Immature natural killer cell (primary cell): ENCODE measurements around the gene SLC25A28. TPM values are rescaled to one million over a fixed set of nuclear protein-coding genes. Genes with fewer than 3 reads are reported as not detected.
A peak's percentile ranks its signal among the peaks of the same experiment; 100 is the strongest.

Experiments used
- DNase-seq, 3 donors: peaks; one replicate each; pipeline ENCODE4 v3.0.0; 2022; ENCODE audit warnings: mixed read lengths in 1 of 3
- H3K27ac Mint-ChIP-seq, 6 donors: one replicate each; pipeline ENCODE4 v1.8.0; 2020; ENCODE audit warnings: mixed read lengths in 6 of 6, mild to moderate bottlenecking in 5 of 6, inconsistent platforms in 4 of 6, moderate library complexity in 3 of 6
- H3K27me3 Mint-ChIP-seq, 3 donors: one replicate each; pipeline ENCODE4 v1.8.0; 2020 to 2021; ENCODE audit warnings: low read depth in 3 of 3, mild to moderate bottlenecking in 3 of 3, mixed read lengths in 3 of 3, moderate library complexity in 3 of 3, inconsistent platforms in 1 of 3
- H3K36me3 Mint-ChIP-seq, 3 donors: one replicate each; pipeline ENCODE4 v1.8.0; 2020; ENCODE audit warnings: mixed read lengths in 3 of 3, inconsistent platforms in 2 of 3, mild to moderate bottlenecking in 2 of 3
- H3K4me1 Mint-ChIP-seq, 2 donors: one replicate each; pipeline ENCODE4 v1.8.0; 2020; ENCODE audit warnings: inconsistent platforms in 2 of 2, mild to moderate bottlenecking in 2 of 2, mixed read lengths in 2 of 2, moderate library complexity in 1 of 2
- H3K4me3 Mint-ChIP-seq, 5 donors: one replicate each; pipeline ENCODE4 v1.8.0; 2020; ENCODE audit warnings: mild to moderate bottlenecking in 5 of 5, mixed read lengths in 5 of 5, inconsistent platforms in 3 of 5, moderate library complexity in 3 of 5
- H3K9me3 Mint-ChIP-seq, 6 donors: one replicate each; pipeline ENCODE4 v1.8.0; 2020; ENCODE audit warnings: mild to moderate bottlenecking in 6 of 6, mixed read lengths in 6 of 6, inconsistent platforms in 4 of 6, moderate library complexity in 3 of 6
- polyA plus RNA-seq, 3 donors: library from polyadenylated mRNA; unstranded; fragments of 300-500 nt; fragmentation: Illumina TruSeq; gene quantifications; one replicate each; pipeline ENCODE4 v1.2.3, GENCODE V29; 2021

The SLC25A28 gene
- polyA plus RNA-seq, 3 donors from 2014 or later: 12.5 to 21.0 (median 13.2) TPM

GRCh38 chr10:99595236-99595635 is 25.0 kb downstream of the SLC25A28 start:
- H3K9me3 Mint-ChIP-seq: no peaks in the 10 kb centered on the region
- no peaks in the 10 kb centered on the region for H3K4me1 Mint-ChIP-seq
- H3K4me3 Mint-ChIP-seq: no peak overlapping the region
- H3K27ac Mint-ChIP-seq: no peak overlapping the region
- H3K36me3 Mint-ChIP-seq: no peaks in the 10 kb centered on the region
- peaks cover 4 to 5% (median 5%) of the 10 kb centered on the region in 3 donors for H3K27me3 Mint-ChIP-seq
- no peak for DNase-seq

- Mint-ChIP-seq H3K36me3 (no peaks in the 10 kb centered on the region), H3K27ac (peak overlapping the region in 1 of 6 donors; percentile 40), H3K4me3 (no peak overlapping the region), H3K27me3 (peaks cover 2 to 5% (median 4%) of the 10 kb centered on the region in 3 donors), H3K4me1 (no peaks in the 10 kb centered on the region), H3K9me3 (no peaks in the 10 kb centered on the region)
- DNase-seq: no peak
Measured at GRCh38 chr10:99593312-99593711, 26.9 kb downstream of the SLC25A28 start.

GRCh38 chr10:99590799-99591198 is 29.4 kb downstream of the SLC25A28 start:
- Mint-ChIP-seq H3K4me3 (no peak overlapping the region), H3K27me3 (peaks cover 2 to 5% (median 3%) of the 10 kb centered on the region in 3 donors), H3K36me3 (no peaks in the 10 kb centered on the region), H3K27ac (no peak overlapping the region), H3K4me1 (no peaks in the 10 kb centered on the region), H3K9me3 (no peaks in the 10 kb centered on the region)
- no peak for DNase-seq

GRCh38 chr10:99583687-99584086 is 36.6 kb downstream of the SLC25A28 start:
- Mint-ChIP-seq H3K4me3 (no peak overlapping the region), H3K9me3 (no peaks in the 10 kb centered on the region), H3K4me1 (no peaks in the 10 kb centered on the region), H3K36me3 (no peaks in the 10 kb centered on the region), H3K27me3 (peaks cover 0 to 8% (median 6%) of the 10 kb centered on the region in 3 donors), H3K27ac (no peak overlapping the region)
- DNase-seq: no peak

GRCh38 chr10:99582255-99582770 is 37.9 kb downstream of the SLC25A28 start:
- Mint-ChIP-seq H3K9me3 (no peaks in the 10 kb centered on the region), H3K27ac (no peak overlapping the region), H3K36me3 (no peaks in the 10 kb centered on the region), H3K27me3 (peaks cover 0 to 8% (median 4%) of the 10 kb centered on the region in 3 donors), H3K4me1 (no peaks in the 10 kb centered on the region), H3K4me3 (no peak overlapping the region)
- no peak for DNase-seq

GRCh38 chr10:99579971-99580370 is 40.3 kb downstream of the SLC25A28 start:
- Mint-ChIP-seq H3K36me3 (no peaks in the 10 kb centered on the region), H3K27ac (no peak overlapping the region), H3K27me3 (peaks cover 0 to 8% (median 4%) of the 10 kb centered on the region in 3 donors), H3K4me3 (no peak overlapping the region), H3K4me1 (no peaks in the 10 kb centered on the region), H3K9me3 (no peaks in the 10 kb centered on the region)
- DNase-seq: no peak

GRCh38 chr10:99573790-99574189 is 46.4 kb downstream of the SLC25A28 start:
- Mint-ChIP-seq H3K36me3 (no peaks in the 10 kb centered on the region), H3K4me1 (no peaks in the 10 kb centered on the region), H3K27me3 (peaks cover 0 to 4% (median 0%) of the 10 kb centered on the region in 3 donors), H3K4me3 (no peak overlapping the region), H3K27ac (no peak overlapping the region), H3K9me3 (peaks cover 0 to 2% (median 0%) of the 10 kb centered on the region in 6 donors)
- DNase-seq: no peak

- peaks cover 0 to 2% (median 0%) of the 10 kb centered on the region in 6 donors for H3K9me3 Mint-ChIP-seq
- no peaks in the 10 kb centered on the region for H3K36me3 Mint-ChIP-seq
- no peak overlapping the region for H3K27ac Mint-ChIP-seq
- no peaks in the 10 kb centered on the region for H3K4me1 Mint-ChIP-seq
- DNase-seq: no peak
- no peak overlapping the region for H3K4me3 Mint-ChIP-seq
- H3K27me3 Mint-ChIP-seq: peaks cover 0 to 4% (median 3%) of the 10 kb centered on the region in 3 donors
Measured at GRCh38 chr10:99571816-99572215, 48.4 kb downstream of the SLC25A28 start.

GRCh38 chr10:99569961-99570360 is 50.3 kb downstream of the SLC25A28 start:
- H3K27me3 Mint-ChIP-seq: peaks cover 0 to 8% (median 3%) of the 10 kb centered on the region in 3 donors
- H3K9me3 Mint-ChIP-seq: peaks cover 0 to 2% (median 0%) of the 10 kb centered on the region in 6 donors
- no peaks in the 10 kb centered on the region for H3K36me3 Mint-ChIP-seq
- H3K4me1 Mint-ChIP-seq: no peaks in the 10 kb centered on the region
- no peak for DNase-seq
- H3K4me3 Mint-ChIP-seq: no peak overlapping the region
- H3K27ac Mint-ChIP-seq: no peak overlapping the region

GRCh38 chr10:99569253-99569939 is 50.8 kb downstream of the SLC25A28 start:
- Mint-ChIP-seq H3K9me3 (peaks cover 0 to 2% (median 0%) of the 10 kb centered on the region in 6 donors), H3K27me3 (peaks cover 0 to 10% (median 3%) of the 10 kb centered on the region in 3 donors), H3K4me1 (no peaks in the 10 kb centered on the region), H3K4me3 (no peak overlapping the region), H3K27ac (no peak overlapping the region), H3K36me3 (no peaks in the 10 kb centered on the region)
- DNase-seq: no peak

GRCh38 chr10:99565166-99565565 is 55.1 kb downstream of the SLC25A28 start:
- Mint-ChIP-seq H3K27me3 (peaks cover 3 to 15% (median 4%) of the 10 kb centered on the region in 3 donors), H3K9me3 (no peaks in the 10 kb centered on the region), H3K36me3 (no peaks in the 10 kb centered on the region), H3K4me1 (no peaks in the 10 kb centered on the region), H3K27ac (no peak overlapping the region), H3K4me3 (no peak overlapping the region)
- DNase-seq: no peak

GRCh38 chr10:99564361-99564760 is 55.9 kb downstream of the SLC25A28 start:
- Mint-ChIP-seq H3K4me3 (no peak overlapping the region), H3K27me3 (peaks cover 3 to 13% (median 4%) of the 10 kb centered on the region in 3 donors), H3K36me3 (no peaks in the 10 kb centered on the region), H3K9me3 (no peaks in the 10 kb centered on the region), H3K4me1 (no peaks in the 10 kb centered on the region), H3K27ac (no peak overlapping the region)
- DNase-seq: no peak

- peaks cover 2 to 14% (median 4%) of the 10 kb centered on the region in 3 donors for H3K27me3 Mint-ChIP-seq
- H3K4me3 Mint-ChIP-seq: no peak overlapping the region
- no peak overlapping the region for H3K27ac Mint-ChIP-seq
- no peaks in the 10 kb centered on the region for H3K4me1 Mint-ChIP-seq
- no peak for DNase-seq
- no peaks in the 10 kb centered on the region for H3K36me3 Mint-ChIP-seq
- no peaks in the 10 kb centered on the region for H3K9me3 Mint-ChIP-seq
Measured at GRCh38 chr10:99562631-99563030, 57.6 kb downstream of the SLC25A28 start.
